ENCODE data around the gene OSBP2. TPM values are rescaled to one million over a fixed set of nuclear protein-coding genes. Genes with fewer than 3 reads are reported as not detected.

The OSBP2 gene
- total and polyA plus RNA-seq, 3 donors from 2014 or later = 39.5 to 68.0 (median 45.4) TPM

GRCh38 chr22:30955153-30955552 is 260.5 kb downstream of the OSBP2 start:
- Histone ChIP-seq H3K4me3 (no peak overlapping the region), H3K9me3 (no peaks in the 10 kb centered on the region), H3K36me3 (ENCODE audit: low read depth, missing control alignments) (no peaks in the 10 kb centered on the region), H3K27ac (no peak overlapping the region), H3K4me1 (no peaks in the 10 kb centered on the region), H3K27me3 (no peaks in the 10 kb centered on the region)
- intact Hi-C loops (cut with DNase I; ENCODE audit: low total_unique reads) = no loop called here
- WGBS, 2 donors = 97 to 99% methylated on average over 4 of the region's 4 CpGs
- TF ChIP-seq CTCF (IDR thresholded peaks at IDR 0.05) = no peak
- TF ChIP-seq POLR2A (IDR thresholded peaks at IDR 0.05) = no peak
- DNase-seq = no peak

MicroRNAs within 50 kb of the gene (microRNA counts, 767-probe panel; counts per million panel counts)
- 0 to 152 counts per million in 2 donors for microRNA hsa-miR-3200-3p

Small RNA genes lying within 50 kb of the gene (microRNA-seq; reads per million reads assigned to microRNA genes)
- gene MIR3200 (ENCODE audit: borderline number of aligned reads in 2 of 2, borderline replicate concordance in 1 of 2) = 29.9 to 48.3 reads per million in 2 donors

Small RNA genes lying within 50 kb of the gene (small RNA-seq; reads per million reads assigned to genes)
- gene MIR3200 = 0.18 to 0.19 reads per million in 2 donors

Other genes starting within 250 kb of the OSBP2 start
- under 1 TPM; 0.24 to 0.25 TPM for gene SEC14L3, start 222.9 kb upstream of the OSBP2 start, total RNA-seq
- gene SEC14L3, start 222.9 kb upstream of the OSBP2 start, polyA plus RNA-seq (ENCODE audit: insufficient read depth, low read depth, low replicate concordance) = 0.28 TPM
- 10 to 100 TPM; 27.6 to 28.8 TPM for gene SEC14L4, start 189.2 kb upstream of the OSBP2 start, total RNA-seq
- 11.5 TPM for gene SEC14L4, start 189.2 kb upstream of the OSBP2 start, polyA plus RNA-seq (ENCODE audit: insufficient read depth, low read depth, low replicate concordance)
- gene SEC14L6, start 148.1 kb upstream of the OSBP2 start, total RNA-seq = 10 to 100 TPM; 17.0 to 28.2 TPM
- gene SEC14L6, start 148.1 kb upstream of the OSBP2 start, polyA plus RNA-seq (ENCODE audit: insufficient read depth, low read depth, low replicate concordance) = 12.3 TPM
- 10 to 100 TPM; 11.3 to 18.5 TPM for gene GAL3ST1, start 120.2 kb upstream of the OSBP2 start, total RNA-seq
- gene GAL3ST1, start 120.2 kb upstream of the OSBP2 start, polyA plus RNA-seq (ENCODE audit: insufficient read depth, low read depth, low replicate concordance) = 4.2 TPM
- gene PES1, start 103.0 kb upstream of the OSBP2 start, total RNA-seq = 10 to 100 TPM; 96.5 to 99.4 TPM
- 80.3 TPM for gene PES1, start 103.0 kb upstream of the OSBP2 start, polyA plus RNA-seq (ENCODE audit: insufficient read depth, low read depth, low replicate concordance)
- gene TCN2, start 87.7 kb upstream of the OSBP2 start, total RNA-seq = 10 to 100 TPM; 40.6 to 40.7 TPM
- gene TCN2, start 87.7 kb upstream of the OSBP2 start, polyA plus RNA-seq (ENCODE audit: insufficient read depth, low read depth, low replicate concordance) = 30.5 TPM
- 10 to 100 TPM; 11.6 TPM for gene SLC35E4, start 59.1 kb upstream of the OSBP2 start, total RNA-seq
- gene SLC35E4, start 59.1 kb upstream of the OSBP2 start, polyA plus RNA-seq (ENCODE audit: insufficient read depth, low read depth, low replicate concordance) = 35.9 TPM
- 10 to 100 TPM; 29.2 to 42.4 TPM for gene DUSP18, start 27.0 kb upstream of the OSBP2 start, total RNA-seq
- gene DUSP18, start 27.0 kb upstream of the OSBP2 start, polyA plus RNA-seq (ENCODE audit: insufficient read depth, low read depth, low replicate concordance) = 53.9 TPM

Data from testis (tissue), 3 donors.